Measurements from ENCODE around the gene PRKAR1A.

DNA sequence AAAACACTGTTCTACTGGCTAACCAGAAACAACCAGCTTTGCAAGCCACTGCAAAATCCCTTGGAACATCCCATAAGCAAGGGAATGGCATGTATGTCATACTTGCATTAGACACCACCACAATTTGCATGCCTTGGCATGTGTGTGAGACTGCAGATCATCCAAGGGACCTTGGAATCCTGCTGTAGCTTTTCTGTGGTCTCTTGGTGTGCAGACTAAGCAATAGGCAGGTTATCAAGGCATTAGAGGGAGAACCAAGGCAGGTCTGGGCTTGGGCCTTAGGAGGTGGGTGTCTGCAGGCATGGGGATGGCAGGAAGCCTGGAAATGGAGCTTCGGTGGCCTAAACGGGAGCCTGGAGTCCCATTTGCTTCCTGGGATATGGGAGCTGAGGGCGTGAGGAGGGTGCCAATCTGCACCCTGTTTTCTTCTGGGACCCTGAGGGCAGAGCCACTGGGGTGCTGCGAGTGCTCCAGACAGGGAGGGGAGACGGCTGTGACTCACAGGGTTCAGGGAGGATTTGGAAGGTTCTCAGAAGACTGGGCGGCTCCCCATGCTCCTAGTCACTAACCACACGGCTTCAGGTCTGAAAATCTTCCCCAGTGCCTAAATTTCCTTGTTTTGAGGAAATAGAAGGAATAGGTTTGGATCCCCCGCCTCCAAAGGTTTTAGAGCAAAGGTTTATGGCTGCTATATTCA, 52.3 kb downstream of the PRKAR1A start:
- no peak for TF ChIP-seq CTCF (IDR thresholded peaks at IDR 0.05; ENCODE audit: low read length)
- no peak for TF ChIP-seq EZH2 (optimal IDR thresholded peaks at IDR 0.05; ENCODE audit: low read depth, low read length)

All from MM.1S (cell line).